Esophagus muscularis mucosa (tissue), 4 donors: ENCODE measurements around the gene TENT5A. TPM values are rescaled to one million over a fixed set of nuclear protein-coding genes. Genes with fewer than 3 reads are reported as not detected.

ENCODE experiments used
- DNase-seq: peaks from one replicate; pipeline ENCODE4 v3.0.0-alpha.2; 2017; ENCODE audit errors: extremely low spot score
- H3K27ac ChIP-seq, 4 donors: fragments of 200-600 bp; sonication (generic); replicated peaks in 1 of 4; 1 replicate in 3 of 4; 2 replicates in 1 of 4; pipeline ENCODE4 v1.5.1; 2016 to 2019; ENCODE audit warnings: mild to moderate bottlenecking in 1 of 4
- H3K27me3 ChIP-seq, 4 donors: fragments of 200-600 bp; sonication (generic); one replicate each; pipeline versions ENCODE4 v1.5.1 to v1.6.0; 2016 to 2019
- H3K36me3 ChIP-seq, 4 donors: fragments of 200-600 bp; sonication (generic); one replicate each; pipeline ENCODE4 v1.5.1; 2016 to 2019
- H3K4me1 ChIP-seq, 4 donors: fragments of 200-600 bp; sonication (generic); one replicate each; pipeline ENCODE4 v1.5.1; 2016 to 2019
- H3K4me3 ChIP-seq, 4 donors: fragments of 200-600 bp; sonication (generic); 1 replicate in 2 of 4; 2 replicates in 2 of 4; pipeline ENCODE4 v1.5.1; 2016 to 2019; ENCODE audit warnings: mild to moderate bottlenecking in 4 of 4, moderate library complexity in 1 of 4
- H3K9me3 ChIP-seq, 4 donors: fragments of 200-600 bp; sonication (generic); 1 replicate in 3 of 4; 2 replicates in 1 of 4; pipeline ENCODE4 v1.5.1; 2016 to 2019
- EP300 ChIP-seq: sonication (generic); formaldehyde crosslinking; IDR thresholded peaks from one replicate; pipeline ENCODE4 v1.6.1; 2017; ENCODE audit warnings: antibody characterized with exemption
- POLR2A ChIP-seq: fragments of 450-650 bp; IDR thresholded peaks from one replicate; pipeline ENCODE4 v1.6.1; 2017; ENCODE audit warnings: antibody characterized with exemption, moderate library complexity, mild to moderate bottlenecking, low read depth
- POLR2AphosphoS5 ChIP-seq, 2 donors: sonication (generic); formaldehyde crosslinking; IDR thresholded peaks; one replicate each; pipeline ENCODE4 v1.6.1; 2017; ENCODE audit warnings: antibody characterized with exemption in 2 of 2
- WGBS: methylation state at CpG from one replicate; pipeline ENCODE4 v1.1.5; 2018; 5-methylcytosine and 5-hydroxymethylcytosine counted together
- intact Hi-C: fragments of 100-400 bp; cut with DNase I; formaldehyde crosslinking; loops from one replicate; pipeline ENCODE4 v1.15.1; 2023
- total RNA-seq, 4 donors: library from RNA; depleted of rRNA; stranded (reverse); fragments of >200 nt; gene quantifications; one replicate each; pipeline versions ENCODE4 v1.1.0 to v1.2.1, GENCODE V29; 2016
- TF ChIP-seq, protein P1 (sequence below), 3 experiments: fragments of 200-600 bp in 2 of 3; fragments of 450-650 bp in 1 of 3; sonication (generic) in 2 of 3; IDR thresholded peaks; one replicate each; pipeline ENCODE4 v1.5.1; 2017 to 2019; ENCODE audit warnings: antibody characterized with exemption in 3 of 3, mild to moderate bottlenecking in 2 of 3, moderate library complexity in 1 of 3

TENT5A gene
- total RNA-seq, 4 donors from 2014 or later: 8.5 to 10.4 (median 9.6) TPM

DNA sequence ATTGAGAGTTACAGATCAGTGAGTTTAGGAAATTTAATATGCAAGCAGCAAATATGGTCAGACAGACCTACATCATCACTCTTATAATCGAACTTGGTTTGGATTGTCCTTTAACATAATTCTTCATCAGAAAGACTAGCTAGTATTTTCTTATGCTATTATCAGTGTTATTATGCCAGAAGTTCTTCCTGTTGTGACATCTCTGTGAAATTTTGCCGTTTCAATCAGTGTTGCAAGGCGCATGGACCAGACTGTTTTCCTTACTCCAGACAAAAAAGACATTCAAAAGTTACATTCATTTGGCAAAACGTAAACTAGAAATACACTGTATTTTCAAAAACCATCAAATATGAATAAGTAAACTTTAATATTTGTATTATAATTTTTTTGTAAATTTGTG lies 5.7 kb upstream of the TENT5A start:
- H3K27ac ChIP-seq: no peak overlapping the region
- TF ChIP-seq POLR2AphosphoS5 (IDR thresholded peaks at IDR 0.05): no peak
- TF ChIP-seq EP300: no peak
- TF ChIP-seq, protein P1, sequence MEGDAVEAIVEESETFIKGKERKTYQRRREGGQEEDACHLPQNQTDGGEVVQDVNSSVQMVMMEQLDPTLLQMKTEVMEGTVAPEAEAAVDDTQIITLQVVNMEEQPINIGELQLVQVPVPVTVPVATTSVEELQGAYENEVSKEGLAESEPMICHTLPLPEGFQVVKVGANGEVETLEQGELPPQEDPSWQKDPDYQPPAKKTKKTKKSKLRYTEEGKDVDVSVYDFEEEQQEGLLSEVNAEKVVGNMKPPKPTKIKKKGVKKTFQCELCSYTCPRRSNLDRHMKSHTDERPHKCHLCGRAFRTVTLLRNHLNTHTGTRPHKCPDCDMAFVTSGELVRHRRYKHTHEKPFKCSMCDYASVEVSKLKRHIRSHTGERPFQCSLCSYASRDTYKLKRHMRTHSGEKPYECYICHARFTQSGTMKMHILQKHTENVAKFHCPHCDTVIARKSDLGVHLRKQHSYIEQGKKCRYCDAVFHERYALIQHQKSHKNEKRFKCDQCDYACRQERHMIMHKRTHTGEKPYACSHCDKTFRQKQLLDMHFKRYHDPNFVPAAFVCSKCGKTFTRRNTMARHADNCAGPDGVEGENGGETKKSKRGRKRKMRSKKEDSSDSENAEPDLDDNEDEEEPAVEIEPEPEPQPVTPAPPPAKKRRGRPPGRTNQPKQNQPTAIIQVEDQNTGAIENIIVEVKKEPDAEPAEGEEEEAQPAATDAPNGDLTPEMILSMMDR (IDR thresholded peaks at IDR 0.05): no peak
- no peak for TF ChIP-seq POLR2A
- DNase-seq: no peak
- WGBS: 85% methylated on average over 4 of the region's 4 CpGs
- peaks cover 4 to 14% (median 9%) of the 10 kb centered on the region in 4 donors for H3K4me1 ChIP-seq
- no peak overlapping the region for H3K4me3 ChIP-seq
- H3K36me3 ChIP-seq: no peaks in the 10 kb centered on the region
- no peaks in the 10 kb centered on the region for H3K9me3 ChIP-seq
- intact Hi-C loops: loop anchor here (10.0 kb wide), 3 partner anchors 277 to 1813 kb away; partner anchors contain the start of genes BCKDHB and ELOVL4
- H3K27me3 ChIP-seq: no peaks in the 10 kb centered on the region

GRCh38 chr6:81756690-81757089 lies 4.2 kb upstream of the TENT5A start:
- Histone ChIP-seq H3K4me1 (peaks cover 4 to 14% (median 9%) of the 10 kb centered on the region in 4 donors), H3K4me3 (no peak overlapping the region), H3K36me3 (no peaks in the 10 kb centered on the region), H3K9me3 (no peaks in the 10 kb centered on the region), H3K27me3 (no peaks in the 10 kb centered on the region), H3K27ac (no peak overlapping the region)
- intact Hi-C loops: loop anchor here (10.0 kb wide), 3 partner anchors 278 to 1812 kb away; partner anchors contain the start of genes BCKDHB and ELOVL4
- WGBS: 90% methylated on average over 1 of the region's 1 CpG
- no peak for DNase-seq
- TF ChIP-seq EP300 (no peak), POLR2A (no peak), POLR2AphosphoS5 (IDR thresholded peaks at IDR 0.05) (no peak)
- TF ChIP-seq, protein P1 (IDR thresholded peaks at IDR 0.05): no peak

- Histone ChIP-seq H3K27ac (no peak overlapping the region), H3K4me1 (peaks cover 4 to 22% (median 12%) of the 10 kb centered on the region in 4 donors), H3K27me3 (no peaks in the 10 kb centered on the region), H3K4me3 (no peak overlapping the region), H3K9me3 (no peaks in the 10 kb centered on the region), H3K36me3 (peaks cover 0 to 3% (median 0%) of the 10 kb centered on the region in 4 donors)
- 90% methylated on average over 3 of the region's 3 CpGs for WGBS
- DNase-seq: no peak
- TF ChIP-seq, protein P1 (IDR thresholded peaks at IDR 0.05): no peak
- no peak for TF ChIP-seq POLR2A
- TF ChIP-seq EP300: no peak
- TF ChIP-seq POLR2AphosphoS5 (IDR thresholded peaks at IDR 0.05): no peak
- intact Hi-C loops: loop anchor here (10.0 kb wide), 3 partner anchors 279 to 1811 kb away; partner anchors contain the start of genes BCKDHB and ELOVL4
Observed at GRCh38 chr6:81755551-81755950, 3.1 kb upstream of the TENT5A start.

- H3K27ac ChIP-seq: no peak overlapping the region
- H3K9me3 ChIP-seq: no peaks in the 10 kb centered on the region
- TF ChIP-seq EP300: no peak
- no peak for TF ChIP-seq POLR2AphosphoS5 (IDR thresholded peaks at IDR 0.05)
- TF ChIP-seq, protein P1 (IDR thresholded peaks at IDR 0.05): no peak
- no peak for TF ChIP-seq POLR2A
- H3K27me3 ChIP-seq: no peaks in the 10 kb centered on the region
- H3K4me1 ChIP-seq: peaks cover 4 to 28% (median 19%) of the 10 kb centered on the region in 4 donors
- intact Hi-C loops: loop anchor here (5.0 to 10.0 kb wide), 5 partner anchors 280 to 1810 kb away; partner anchors contain the start of genes BCKDHB and ELOVL4
- H3K36me3 ChIP-seq: peaks cover 0 to 3% (median 0%) of the 10 kb centered on the region in 4 donors
- DNase-seq: no peak
- 82% methylated on average over 6 of the region's 6 CpGs for WGBS
- H3K4me3 ChIP-seq: no peak overlapping the region
Observed at GRCh38 chr6:81754906-81755305, 2.4 kb upstream of the TENT5A start.
